Lower lobe of right lung (tissue), 2 donors: ENCODE data around the gene SORCS1. TPM values are rescaled to one million over a fixed set of nuclear protein-coding genes. Genes with fewer than 3 reads are reported as not detected.

ENCODE experiments used
- ATAC-seq, 2 donors: fragments of 200-7000 bp; cut with Tn5 transposase; one replicate each; pipeline ENCODE4 v1.9.1; 2020 to 2022; ENCODE audit warnings: mild to moderate bottlenecking in 2 of 2, moderate library complexity in 2 of 2
- DNase-seq: peaks from one replicate; pipeline ENCODE4 v3.0.0-alpha.2; 2020
- H3K27ac ChIP-seq: fragments of 200-600 bp; one replicate; pipeline ENCODE4 v1.8.0; 2022
- H3K27me3 ChIP-seq: fragments of 200-600 bp; one replicate; pipeline ENCODE4 v1.8.0; 2022; ENCODE audit warnings: low read depth
- H3K36me3 ChIP-seq: fragments of 200-600 bp; one replicate; pipeline ENCODE4 v1.8.0; 2022; ENCODE audit warnings: mild to moderate bottlenecking
- H3K4me1 ChIP-seq: fragments of 200-600 bp; one replicate; pipeline ENCODE4 v1.8.0; 2022
- H3K4me3 ChIP-seq: fragments of 200-600 bp; one replicate; pipeline ENCODE4 v1.8.0; 2022; ENCODE audit warnings: mild to moderate bottlenecking
- H3K9me3 ChIP-seq: fragments of 200-600 bp; one replicate; pipeline ENCODE4 v1.8.0; 2022
- CTCF ChIP-seq: fragments of 200-600 bp; IDR thresholded peaks from one replicate; pipeline ENCODE4 v1.8.0; 2022; ENCODE audit warnings: antibody characterized with exemption, mild to moderate bottlenecking
- intact Hi-C: fragments of 100-400 bp; cut with DNase I; formaldehyde crosslinking; loops from one replicate; pipeline ENCODE4 v1.11.0; 2022
- total RNA-seq: library from RNA; stranded (reverse); fragmentation: NEBNext Ultra II Directional; extraction: Animal tissue kit (Norgen Biotek cat#: 25700); gene quantifications from one replicate; pipeline ENCODE4 v1.2.1, GENCODE V29; 2021
- donor health status: DM: no; HTN: yes; CAD: no; lungs with severe emphysema.

SORCS1 gene
- total RNA-seq, 1 donor from 2014 or later, result 0.15 TPM

- Histone ChIP-seq H3K9me3 (no peaks in the 10 kb centered on the region), H3K27me3 (no peaks in the 10 kb centered on the region), H3K27ac (no peak overlapping the region), H3K4me1 (no peaks in the 10 kb centered on the region), H3K4me3 (no peak overlapping the region), H3K36me3 (no peaks in the 10 kb centered on the region)
- no peak for DNase-seq
- intact Hi-C loops, result no loop called here
- no peak for TF ChIP-seq CTCF
- no peak for ATAC-seq
These were observed 91.7 kb downstream of the SORCS1 start for GRCh38 chr10:107072786-107073185.

GRCh38 chr10:107072028-107072427 lies 92.5 kb downstream of the SORCS1 start:
- Histone ChIP-seq H3K27ac (no peak overlapping the region), H3K27me3 (no peaks in the 10 kb centered on the region), H3K36me3 (no peaks in the 10 kb centered on the region), H3K9me3 (no peaks in the 10 kb centered on the region), H3K4me3 (no peak overlapping the region), H3K4me1 (no peaks in the 10 kb centered on the region)
- DNase-seq, result no peak
- intact Hi-C loops, result no loop called here
- no peak for TF ChIP-seq CTCF
- ATAC-seq, result no peak

- Histone ChIP-seq H3K4me1 (no peaks in the 10 kb centered on the region), H3K4me3 (no peak overlapping the region), H3K36me3 (no peaks in the 10 kb centered on the region), H3K9me3 (no peaks in the 10 kb centered on the region), H3K27me3 (no peaks in the 10 kb centered on the region), H3K27ac (no peak overlapping the region)
- intact Hi-C loops, result no loop called here
- no peak for DNase-seq
- ATAC-seq, result no peak
- TF ChIP-seq CTCF, result no peak
These were observed 93.2 kb downstream of the SORCS1 start for GRCh38 chr10:107071301-107071700.

- Histone ChIP-seq H3K4me1 (no peaks in the 10 kb centered on the region), H3K9me3 (no peaks in the 10 kb centered on the region), H3K27me3 (no peaks in the 10 kb centered on the region), H3K27ac (no peak overlapping the region), H3K36me3 (no peaks in the 10 kb centered on the region), H3K4me3 (no peak overlapping the region)
- DNase-seq (no peak), ATAC-seq (no peak)
- no peak for TF ChIP-seq CTCF
- intact Hi-C loops, result no loop called here
These were observed 96.7 kb downstream of the SORCS1 start for GRCh38 chr10:107067843-107068242.

GRCh38 chr10:107064075-107064474 lies 100.4 kb downstream of the SORCS1 start:
- H3K27ac ChIP-seq, result no peak overlapping the region
- H3K4me3 ChIP-seq, result no peak overlapping the region
- intact Hi-C loops, result no loop called here
- no peak for DNase-seq
- H3K4me1 ChIP-seq, result no peaks in the 10 kb centered on the region
- no peaks in the 10 kb centered on the region for H3K27me3 ChIP-seq
- H3K36me3 ChIP-seq, result no peaks in the 10 kb centered on the region
- H3K9me3 ChIP-seq, result no peaks in the 10 kb centered on the region
- no peak for ATAC-seq
- TF ChIP-seq CTCF, result no peak

GRCh38 chr10:107059872-107060271 lies 104.6 kb downstream of the SORCS1 start:
- DNase-seq (no peak), ATAC-seq (no peak)
- intact Hi-C loops, result no loop called here
- H3K4me3 ChIP-seq, result no peak overlapping the region
- no peak overlapping the region for H3K27ac ChIP-seq
- no peaks in the 10 kb centered on the region for H3K27me3 ChIP-seq
- H3K36me3 ChIP-seq, result no peaks in the 10 kb centered on the region
- no peak for TF ChIP-seq CTCF
- H3K9me3 ChIP-seq, result no peaks in the 10 kb centered on the region
- H3K4me1 ChIP-seq, result no peaks in the 10 kb centered on the region
